ENCODE data around the gene C3AR1.
"Not testable (repeated sequence)": the region's sequence is repeated elsewhere in the genome, so short reads cannot be mapped to it uniquely, and the experiment has no call there.

The C3AR1 gene

GRCh38 chr12:8089716-8090115 lies 23.6 kb upstream of the C3AR1 start:
- TF ChIP-seq CSDC2 (CRISPR knock-in tag; IDR thresholded peaks at IDR 0.05) (no peak), ZFP3 (CRISPR knock-in tag; IDR thresholded peaks at IDR 0.05) (no peak), PPARA (CRISPR knock-in tag; IDR thresholded peaks at IDR 0.05; ENCODE audit: borderline replicate concordance) (no peak), ZNF565 (CRISPR knock-in tag; conservative IDR thresholded peaks at IDR 0.05; ENCODE audit: low read depth) (no peak), OSR1 (CRISPR knock-in tag; IDR thresholded peaks at IDR 0.05) (no peak), RARB (CRISPR knock-in tag; IDR thresholded peaks at IDR 0.05) (no peak), ZFP30 (CRISPR knock-in tag; IDR thresholded peaks at IDR 0.05) (no peak), SNAI2 (CRISPR knock-in tag; IDR thresholded peaks at IDR 0.05) (no peak), CSRNP3 (CRISPR knock-in tag; IDR thresholded peaks at IDR 0.05) (no peak), ARNTL (CRISPR knock-in tag; IDR thresholded peaks at IDR 0.05; ENCODE audit: borderline replicate concordance, low read depth) (no peak), TOX (CRISPR knock-in tag; IDR thresholded peaks at IDR 0.05; ENCODE audit: borderline replicate concordance) (no peak), ZC3H10 (CRISPR knock-in tag; IDR thresholded peaks at IDR 0.05) (no peak), ISL1 (CRISPR knock-in tag; IDR thresholded peaks at IDR 0.05) (no peak), TCF4 (CRISPR knock-in tag; IDR thresholded peaks at IDR 0.05; ENCODE audit: borderline replicate concordance) (no peak), BACH2 (CRISPR knock-in tag; IDR thresholded peaks at IDR 0.05; ENCODE audit: borderline replicate concordance) (no peak), GLIS3 (CRISPR knock-in tag; IDR thresholded peaks at IDR 0.05) (no peak)
- TF ChIP-seq, protein P1, sequence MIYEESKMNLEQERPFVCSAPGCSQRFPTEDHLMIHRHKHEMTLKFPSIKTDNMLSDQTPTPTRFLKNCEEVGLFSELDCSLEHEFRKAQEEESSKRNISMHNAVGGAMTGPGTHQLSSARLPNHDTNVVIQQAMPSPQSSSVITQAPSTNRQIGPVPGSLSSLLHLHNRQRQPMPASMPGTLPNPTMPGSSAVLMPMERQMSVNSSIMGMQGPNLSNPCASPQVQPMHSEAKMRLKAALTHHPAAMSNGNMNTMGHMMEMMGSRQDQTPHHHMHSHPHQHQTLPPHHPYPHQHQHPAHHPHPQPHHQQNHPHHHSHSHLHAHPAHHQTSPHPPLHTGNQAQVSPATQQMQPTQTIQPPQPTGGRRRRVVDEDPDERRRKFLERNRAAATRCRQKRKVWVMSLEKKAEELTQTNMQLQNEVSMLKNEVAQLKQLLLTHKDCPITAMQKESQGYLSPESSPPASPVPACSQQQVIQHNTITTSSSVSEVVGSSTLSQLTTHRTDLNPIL (CRISPR knock-in tag; IDR thresholded peaks at IDR 0.05; ENCODE audit: low read depth), result no peak
- TF ChIP-seq, protein P2, sequence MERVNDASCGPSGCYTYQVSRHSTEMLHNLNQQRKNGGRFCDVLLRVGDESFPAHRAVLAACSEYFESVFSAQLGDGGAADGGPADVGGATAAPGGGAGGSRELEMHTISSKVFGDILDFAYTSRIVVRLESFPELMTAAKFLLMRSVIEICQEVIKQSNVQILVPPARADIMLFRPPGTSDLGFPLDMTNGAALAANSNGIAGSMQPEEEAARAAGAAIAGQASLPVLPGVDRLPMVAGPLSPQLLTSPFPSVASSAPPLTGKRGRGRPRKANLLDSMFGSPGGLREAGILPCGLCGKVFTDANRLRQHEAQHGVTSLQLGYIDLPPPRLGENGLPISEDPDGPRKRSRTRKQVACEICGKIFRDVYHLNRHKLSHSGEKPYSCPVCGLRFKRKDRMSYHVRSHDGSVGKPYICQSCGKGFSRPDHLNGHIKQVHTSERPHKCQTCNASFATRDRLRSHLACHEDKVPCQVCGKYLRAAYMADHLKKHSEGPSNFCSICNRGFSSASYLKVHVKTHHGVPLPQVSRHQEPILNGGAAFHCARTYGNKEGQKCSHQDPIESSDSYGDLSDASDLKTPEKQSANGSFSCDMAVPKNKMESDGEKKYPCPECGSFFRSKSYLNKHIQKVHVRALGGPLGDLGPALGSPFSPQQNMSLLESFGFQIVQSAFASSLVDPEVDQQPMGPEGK (CRISPR knock-in tag; IDR thresholded peaks at IDR 0.05; ENCODE audit: borderline replicate concordance), result no peak
- TF ChIP-seq, protein P3, sequence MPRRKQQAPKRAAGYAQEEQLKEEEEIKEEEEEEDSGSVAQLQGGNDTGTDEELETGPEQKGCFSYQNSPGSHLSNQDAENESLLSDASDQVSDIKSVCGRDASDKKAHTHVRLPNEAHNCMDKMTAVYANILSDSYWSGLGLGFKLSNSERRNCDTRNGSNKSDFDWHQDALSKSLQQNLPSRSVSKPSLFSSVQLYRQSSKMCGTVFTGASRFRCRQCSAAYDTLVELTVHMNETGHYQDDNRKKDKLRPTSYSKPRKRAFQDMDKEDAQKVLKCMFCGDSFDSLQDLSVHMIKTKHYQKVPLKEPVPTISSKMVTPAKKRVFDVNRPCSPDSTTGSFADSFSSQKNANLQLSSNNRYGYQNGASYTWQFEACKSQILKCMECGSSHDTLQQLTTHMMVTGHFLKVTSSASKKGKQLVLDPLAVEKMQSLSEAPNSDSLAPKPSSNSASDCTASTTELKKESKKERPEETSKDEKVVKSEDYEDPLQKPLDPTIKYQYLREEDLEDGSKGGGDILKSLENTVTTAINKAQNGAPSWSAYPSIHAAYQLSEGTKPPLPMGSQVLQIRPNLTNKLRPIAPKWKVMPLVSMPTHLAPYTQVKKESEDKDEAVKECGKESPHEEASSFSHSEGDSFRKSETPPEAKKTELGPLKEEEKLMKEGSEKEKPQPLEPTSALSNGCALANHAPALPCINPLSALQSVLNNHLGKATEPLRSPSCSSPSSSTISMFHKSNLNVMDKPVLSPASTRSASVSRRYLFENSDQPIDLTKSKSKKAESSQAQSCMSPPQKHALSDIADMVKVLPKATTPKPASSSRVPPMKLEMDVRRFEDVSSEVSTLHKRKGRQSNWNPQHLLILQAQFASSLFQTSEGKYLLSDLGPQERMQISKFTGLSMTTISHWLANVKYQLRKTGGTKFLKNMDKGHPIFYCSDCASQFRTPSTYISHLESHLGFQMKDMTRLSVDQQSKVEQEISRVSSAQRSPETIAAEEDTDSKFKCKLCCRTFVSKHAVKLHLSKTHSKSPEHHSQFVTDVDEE (CRISPR knock-in tag; IDR thresholded peaks at IDR 0.05), result no peak
- ATAC-seq, result no peak

- not testable (repeated sequence) for ATAC-seq
Observed at GRCh38 chr12:8089277-8089676, 23.1 kb upstream of the C3AR1 start.

DNA sequence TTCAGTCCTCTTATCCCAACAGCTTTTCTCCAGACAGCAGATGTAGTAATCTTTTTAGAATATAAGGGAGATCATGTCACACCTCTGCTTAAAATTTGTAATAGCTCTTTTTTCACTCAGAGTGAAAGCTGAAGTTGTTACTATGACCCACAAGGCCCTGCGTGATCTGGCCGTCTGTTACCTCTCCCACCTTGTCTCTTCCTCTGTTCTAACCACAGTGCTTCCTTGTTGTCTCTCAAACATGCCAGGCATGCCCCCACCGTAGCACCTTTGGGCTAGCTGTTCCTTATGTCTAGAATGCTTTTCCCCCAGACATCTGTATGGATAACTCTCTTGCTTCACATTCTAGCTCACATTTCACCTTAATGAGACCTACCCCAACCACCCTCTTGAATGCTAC lies 22.4 kb upstream of the C3AR1 start:
- TF ChIP-seq, protein P2 (CRISPR knock-in tag; IDR thresholded peaks at IDR 0.05; ENCODE audit: borderline replicate concordance), result no peak
- TF ChIP-seq ZC3H10 (CRISPR knock-in tag; IDR thresholded peaks at IDR 0.05) (no peak), CSDC2 (CRISPR knock-in tag; IDR thresholded peaks at IDR 0.05) (no peak), OSR1 (CRISPR knock-in tag; IDR thresholded peaks at IDR 0.05) (no peak), TCF4 (CRISPR knock-in tag; IDR thresholded peaks at IDR 0.05; ENCODE audit: borderline replicate concordance) (no peak), ARNTL (CRISPR knock-in tag; IDR thresholded peaks at IDR 0.05; ENCODE audit: borderline replicate concordance, low read depth) (no peak), ZFP3 (CRISPR knock-in tag; IDR thresholded peaks at IDR 0.05) (no peak), SNAI2 (CRISPR knock-in tag; IDR thresholded peaks at IDR 0.05) (no peak), ISL1 (CRISPR knock-in tag; IDR thresholded peaks at IDR 0.05) (no peak)
- TF ChIP-seq, protein P4, sequence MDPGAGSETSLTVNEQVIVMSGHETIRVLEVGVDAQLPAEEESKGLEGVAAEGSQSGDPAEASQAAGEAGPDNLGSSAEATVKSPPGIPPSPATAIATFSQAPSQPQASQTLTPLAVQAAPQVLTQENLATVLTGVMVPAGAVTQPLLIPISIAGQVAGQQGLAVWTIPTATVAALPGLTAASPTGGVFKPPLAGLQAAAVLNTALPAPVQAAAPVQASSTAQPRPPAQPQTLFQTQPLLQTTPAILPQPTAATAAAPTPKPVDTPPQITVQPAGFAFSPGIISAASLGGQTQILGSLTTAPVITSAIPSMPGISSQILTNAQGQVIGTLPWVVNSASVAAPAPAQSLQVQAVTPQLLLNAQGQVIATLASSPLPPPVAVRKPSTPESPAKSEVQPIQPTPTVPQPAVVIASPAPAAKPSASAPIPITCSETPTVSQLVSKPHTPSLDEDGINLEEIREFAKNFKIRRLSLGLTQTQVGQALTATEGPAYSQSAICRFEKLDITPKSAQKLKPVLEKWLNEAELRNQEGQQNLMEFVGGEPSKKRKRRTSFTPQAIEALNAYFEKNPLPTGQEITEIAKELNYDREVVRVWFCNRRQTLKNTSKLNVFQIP (CRISPR knock-in tag; IDR thresholded peaks at IDR 0.05; ENCODE audit: borderline replicate concordance, low read depth), result no peak
- no peak for ATAC-seq

All from SK-N-SH treated with all-trans-retinoic acid at 6 μM for 48 hours (cell line).